ENCODE measurements around the gene SOX5.

The SOX5 gene

DNA sequence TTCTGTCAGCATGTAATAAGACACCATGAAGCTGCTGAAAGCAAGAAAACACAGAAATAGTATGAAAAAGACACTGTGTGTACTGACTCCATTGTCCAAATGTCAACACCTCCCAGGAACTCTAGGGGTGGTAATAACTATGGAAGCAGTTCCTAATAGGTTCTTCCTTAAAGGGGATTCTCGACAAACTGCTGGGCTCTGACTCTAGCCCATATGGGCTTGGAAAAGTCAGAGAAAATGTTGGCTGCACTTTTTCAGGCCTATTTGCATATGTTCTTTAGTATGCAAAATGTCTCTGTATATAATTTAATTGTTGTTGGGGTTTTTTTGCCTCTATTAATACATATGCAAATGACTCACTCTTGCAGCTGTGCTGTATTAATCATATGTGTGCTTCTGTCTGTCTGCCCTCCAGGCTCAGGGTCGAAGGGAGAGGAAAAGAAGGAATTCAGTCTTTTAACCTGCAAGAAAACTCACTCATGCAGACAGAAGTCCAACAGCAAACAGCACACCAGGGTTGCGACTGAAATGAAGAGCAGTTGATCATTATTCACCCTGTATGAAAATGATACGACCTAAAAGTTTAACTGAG lies 317.6 kb downstream of the SOX5 start:
- no peak for DNase-seq (ENCODE audit: insufficient read length, low spot score)

DNA sequence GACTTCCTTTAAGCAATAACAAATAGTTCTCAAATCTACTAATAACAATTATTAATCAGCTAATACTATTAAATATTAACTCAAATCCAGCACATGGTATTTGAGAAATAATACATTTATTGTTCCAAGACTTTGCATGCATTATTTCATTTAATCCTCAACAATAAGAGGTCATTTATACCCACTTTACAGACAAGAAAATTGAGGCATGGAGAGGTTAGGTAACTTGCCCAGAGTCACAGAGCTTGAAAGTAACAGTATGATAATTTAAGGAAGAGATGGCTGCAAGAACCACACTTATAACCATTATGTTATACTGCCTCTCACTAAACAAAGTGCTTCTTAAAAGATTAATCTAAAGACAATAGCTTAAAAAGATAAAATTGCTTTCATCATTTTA lies 318.9 kb downstream of the SOX5 start:
- DNase-seq (ENCODE audit: insufficient read length, low spot score), result no peak
- FAIRE-seq, result no peak
- TF ChIP-seq, protein P1, sequence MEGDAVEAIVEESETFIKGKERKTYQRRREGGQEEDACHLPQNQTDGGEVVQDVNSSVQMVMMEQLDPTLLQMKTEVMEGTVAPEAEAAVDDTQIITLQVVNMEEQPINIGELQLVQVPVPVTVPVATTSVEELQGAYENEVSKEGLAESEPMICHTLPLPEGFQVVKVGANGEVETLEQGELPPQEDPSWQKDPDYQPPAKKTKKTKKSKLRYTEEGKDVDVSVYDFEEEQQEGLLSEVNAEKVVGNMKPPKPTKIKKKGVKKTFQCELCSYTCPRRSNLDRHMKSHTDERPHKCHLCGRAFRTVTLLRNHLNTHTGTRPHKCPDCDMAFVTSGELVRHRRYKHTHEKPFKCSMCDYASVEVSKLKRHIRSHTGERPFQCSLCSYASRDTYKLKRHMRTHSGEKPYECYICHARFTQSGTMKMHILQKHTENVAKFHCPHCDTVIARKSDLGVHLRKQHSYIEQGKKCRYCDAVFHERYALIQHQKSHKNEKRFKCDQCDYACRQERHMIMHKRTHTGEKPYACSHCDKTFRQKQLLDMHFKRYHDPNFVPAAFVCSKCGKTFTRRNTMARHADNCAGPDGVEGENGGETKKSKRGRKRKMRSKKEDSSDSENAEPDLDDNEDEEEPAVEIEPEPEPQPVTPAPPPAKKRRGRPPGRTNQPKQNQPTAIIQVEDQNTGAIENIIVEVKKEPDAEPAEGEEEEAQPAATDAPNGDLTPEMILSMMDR (IDR thresholded peaks at IDR 0.05; ENCODE audit: insufficient read depth, missing control alignments), result no peak

More for the DNA sequence above, 317.6 kb downstream of the SOX5 start:
- TF ChIP-seq, protein P1 (IDR thresholded peaks at IDR 0.05; ENCODE audit: insufficient read depth, missing control alignments), result no peak
- FAIRE-seq, result peak; percentile 6

DNA sequence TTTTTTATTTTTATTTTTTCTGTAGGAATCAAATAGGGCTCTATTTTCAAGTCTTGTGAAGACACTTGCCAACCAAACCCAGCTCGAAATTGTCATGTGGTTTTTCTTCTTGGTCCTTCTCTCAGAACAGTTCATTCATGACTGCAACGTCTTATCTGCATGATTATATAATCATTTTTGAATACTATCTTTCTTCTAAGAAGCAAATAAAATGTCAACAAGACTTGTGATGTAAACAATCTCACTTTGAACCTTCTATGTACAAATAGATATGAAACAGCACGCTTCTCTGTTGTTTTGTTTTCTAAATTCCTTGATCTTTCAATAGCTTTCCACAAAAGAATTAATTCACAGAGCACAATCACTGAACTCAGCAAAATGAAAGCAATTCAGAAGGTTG lies 320.7 kb downstream of the SOX5 start:
- DNase-seq (ENCODE audit: insufficient read length, low spot score) (no peak), FAIRE-seq (no peak)
- TF ChIP-seq, protein P1 (IDR thresholded peaks at IDR 0.05; ENCODE audit: insufficient read depth, missing control alignments), result no peak

DNA sequence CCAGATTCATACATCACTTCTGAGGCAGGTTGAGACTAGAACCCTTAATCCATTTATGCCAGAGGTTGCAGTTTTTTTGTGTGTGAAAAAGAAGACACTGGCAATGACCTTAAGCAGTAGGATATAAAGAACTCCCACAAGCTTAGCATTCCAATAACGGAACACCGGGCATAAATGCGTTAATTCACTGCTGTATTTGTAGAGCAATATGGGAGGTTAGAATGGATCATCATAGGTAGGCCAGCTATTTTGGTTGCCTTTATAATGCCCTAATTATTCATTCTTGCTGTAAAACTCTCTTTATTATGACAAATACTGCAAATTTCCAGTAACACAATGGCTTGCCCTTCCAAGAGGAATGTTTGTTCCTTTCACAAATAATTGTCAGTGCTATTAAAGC lies 322.7 kb downstream of the SOX5 start:
- no peak for FAIRE-seq
- TF ChIP-seq, protein P1 (IDR thresholded peaks at IDR 0.05; ENCODE audit: insufficient read depth, missing control alignments), result no peak

DNA sequence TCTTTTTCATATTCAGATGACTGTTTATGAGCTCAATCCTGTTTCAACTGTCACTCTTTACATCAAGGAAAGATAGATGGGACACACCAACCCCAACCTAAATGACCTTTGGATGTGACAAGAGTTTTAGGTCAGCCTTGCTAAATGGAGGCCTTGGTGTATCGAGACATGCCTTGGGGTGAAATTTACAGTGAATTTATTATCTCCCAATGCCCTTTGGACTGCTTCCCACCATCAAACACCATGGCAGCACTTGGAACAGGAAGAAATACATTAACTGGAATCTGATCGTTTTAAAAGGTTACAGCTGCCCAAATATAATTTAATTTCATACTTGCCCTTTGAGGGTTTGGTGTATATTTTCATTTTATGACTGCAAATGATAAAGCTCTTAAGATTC lies 327.6 kb downstream of the SOX5 start:
- FAIRE-seq (no peak), DNase-seq (ENCODE audit: insufficient read length, low spot score) (no peak)
- TF ChIP-seq, protein P1 (IDR thresholded peaks at IDR 0.05; ENCODE audit: insufficient read depth, missing control alignments), result no peak

More for the DNA sequence above, 322.7 kb downstream of the SOX5 start:
- DNase-seq (ENCODE audit: insufficient read length, low spot score), result no peak

DNA sequence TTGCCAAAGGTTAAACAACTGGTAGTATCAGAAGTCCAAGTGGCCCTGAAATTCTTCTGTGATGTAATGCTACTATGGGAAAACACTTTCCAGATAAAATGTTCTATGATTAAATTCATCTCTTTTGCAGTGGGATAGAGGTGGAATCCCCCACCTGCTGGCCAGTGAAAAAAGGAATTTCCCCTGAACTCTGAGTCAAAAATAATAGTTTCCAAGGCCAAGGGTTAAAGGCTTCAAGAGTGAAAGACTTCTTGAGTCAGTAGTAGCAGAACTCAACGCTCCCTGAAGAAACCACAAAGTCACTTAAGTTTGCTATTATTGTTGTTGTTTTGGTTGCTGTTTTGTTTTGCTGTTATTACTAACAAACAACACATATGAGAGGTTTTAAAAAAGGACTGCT lies 330.8 kb downstream of the SOX5 start:
- FAIRE-seq, result no peak
- DNase-seq (ENCODE audit: insufficient read length, low spot score), result no peak
- TF ChIP-seq, protein P1 (IDR thresholded peaks at IDR 0.05; ENCODE audit: insufficient read depth, missing control alignments), result no peak

DNA sequence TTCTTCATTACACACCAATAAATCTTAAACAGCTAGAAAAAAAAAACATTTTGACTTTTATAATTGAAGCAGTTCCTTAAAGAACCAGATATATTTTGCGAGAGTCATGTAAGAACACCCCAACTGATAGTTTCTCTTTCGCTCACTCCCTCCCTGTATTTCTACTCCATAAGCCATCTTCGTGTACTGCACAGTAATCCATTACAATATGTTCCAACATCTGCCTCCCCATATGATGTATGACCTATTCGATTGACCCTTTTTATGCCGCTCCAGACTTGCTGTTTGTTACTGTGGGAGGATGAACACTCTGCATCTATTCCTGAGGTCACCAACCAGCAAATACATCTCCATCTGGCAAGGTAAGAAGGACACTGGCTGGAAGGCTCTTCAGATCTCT lies 331.7 kb downstream of the SOX5 start:
- FAIRE-seq (peak; percentile 95), DNase-seq (ENCODE audit: insufficient read length, low spot score) (no peak)
- TF ChIP-seq, protein P1 (IDR thresholded peaks at IDR 0.05; ENCODE audit: insufficient read depth, missing control alignments), result no peak
